ENCODE results near the gene EVPLL.
"Not testable (repeated sequence)": the region's sequence is repeated elsewhere in the genome, so short reads cannot be mapped to it uniquely, and the experiment has no call there.

EVPLL gene

DNA sequence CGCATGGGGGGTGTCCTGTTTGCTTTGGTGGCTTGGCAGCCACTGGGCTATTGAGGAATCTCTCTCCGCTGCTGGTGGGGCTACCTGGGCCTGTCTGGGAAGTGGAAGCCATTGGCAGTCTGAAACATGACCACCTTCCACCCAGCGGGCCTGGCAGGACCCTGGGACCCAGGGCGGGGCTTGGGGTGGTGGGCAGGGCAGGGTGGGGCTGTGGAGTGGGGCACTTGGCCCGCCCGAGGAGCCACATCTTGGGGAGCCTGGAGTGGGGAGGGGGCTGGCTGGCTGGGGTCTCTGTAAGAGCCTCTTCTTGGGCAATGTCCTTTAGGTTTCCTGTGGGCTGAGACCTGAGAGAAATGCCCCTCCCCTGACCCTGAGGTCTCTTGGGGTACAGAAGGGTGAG lies 48.0 kb downstream of the EVPLL start:
- not testable (repeated sequence) for DNase-seq (ENCODE audit: low read depth)

DNA sequence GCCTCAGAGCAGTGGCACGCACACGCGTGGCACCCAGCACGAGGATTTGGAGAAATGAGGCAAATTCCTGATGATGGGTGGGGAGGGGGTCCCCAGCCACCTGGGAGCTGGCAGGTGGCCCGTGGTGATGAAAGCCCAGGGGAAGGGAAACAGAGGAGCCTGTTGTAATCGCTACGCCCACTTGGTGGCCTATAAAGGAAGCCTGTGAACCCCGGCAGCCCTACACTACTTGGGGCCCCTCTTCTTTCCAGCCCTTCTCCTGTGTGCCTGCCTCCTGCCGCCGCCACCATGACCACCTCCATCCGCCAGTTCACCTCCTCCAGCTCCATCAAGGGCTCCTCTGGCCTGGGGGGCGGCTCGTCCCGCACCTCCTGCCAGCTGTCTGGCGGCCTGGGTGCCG lies 49.1 kb downstream of the EVPLL start:
- DNase-seq (ENCODE audit: low read depth) = not testable (repeated sequence)

DNA sequence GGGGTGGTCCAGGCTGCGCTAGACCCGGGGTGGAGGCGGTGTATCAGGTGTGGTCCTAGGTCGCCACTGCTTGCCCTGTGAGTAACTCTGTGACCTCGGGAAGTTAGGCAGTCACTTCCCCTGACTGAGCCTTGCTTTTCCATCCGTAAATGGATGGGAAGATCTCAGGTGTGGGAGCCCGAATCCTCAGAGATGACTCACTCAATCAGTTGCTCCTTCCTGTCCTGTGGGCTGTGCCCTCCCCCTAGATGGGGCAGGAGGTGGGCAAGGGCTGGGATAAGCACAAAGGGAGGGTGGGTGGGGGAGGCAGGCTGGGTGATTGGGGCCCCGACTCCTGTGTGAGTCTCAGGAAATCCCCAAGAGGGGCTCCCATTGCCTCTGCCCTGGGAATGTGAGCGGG lies 54.6 kb downstream of the EVPLL start:
- DNase-seq (ENCODE audit: low read depth) = not testable (repeated sequence)
